ENCODE measurements around the gene RPL18A.

RPL18A gene

DNA sequence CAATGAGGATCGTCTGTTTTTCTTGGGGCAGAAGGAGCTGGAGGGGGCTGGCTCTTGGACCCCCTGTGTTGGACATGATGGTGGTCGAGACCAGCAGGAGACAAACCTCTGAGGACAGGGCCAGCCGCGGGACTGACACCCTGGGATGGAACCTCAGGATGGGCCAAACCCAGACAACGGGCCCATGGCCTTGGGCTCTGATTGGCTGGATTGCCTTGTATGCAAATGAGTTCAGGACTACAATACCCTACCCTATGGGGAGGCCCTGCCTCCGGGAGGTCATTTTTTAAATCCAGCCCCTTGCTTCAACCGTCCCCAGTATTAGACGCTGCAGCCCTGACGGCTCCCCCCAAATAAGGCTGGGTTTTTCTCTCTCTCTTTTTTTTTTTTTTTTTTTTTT lies 34.1 kb downstream of the RPL18A start:
- DNase-seq (ENCODE audit: insufficient read length, low spot score) (no peak), FAIRE-seq (no peak)

GRCh38 chr19:17902701-17903100 lies 43.0 kb downstream of the RPL18A start:
- DNase-seq (ENCODE audit: insufficient read length, low spot score), result no peak
- no peak for FAIRE-seq

- FAIRE-seq, result no peak
Measured at GRCh38 chr19:17908244-17908643, 48.5 kb downstream of the RPL18A start.

GRCh38 chr19:17909003-17909732 lies 49.5 kb downstream of the RPL18A start:
- FAIRE-seq (no peak), DNase-seq (ENCODE audit: insufficient read length, low spot score) (no peak)

More at GRCh38 chr19:17908244-17908643, 48.5 kb downstream of the RPL18A start:
- no peak for DNase-seq (ENCODE audit: insufficient read length, low spot score)

DNA sequence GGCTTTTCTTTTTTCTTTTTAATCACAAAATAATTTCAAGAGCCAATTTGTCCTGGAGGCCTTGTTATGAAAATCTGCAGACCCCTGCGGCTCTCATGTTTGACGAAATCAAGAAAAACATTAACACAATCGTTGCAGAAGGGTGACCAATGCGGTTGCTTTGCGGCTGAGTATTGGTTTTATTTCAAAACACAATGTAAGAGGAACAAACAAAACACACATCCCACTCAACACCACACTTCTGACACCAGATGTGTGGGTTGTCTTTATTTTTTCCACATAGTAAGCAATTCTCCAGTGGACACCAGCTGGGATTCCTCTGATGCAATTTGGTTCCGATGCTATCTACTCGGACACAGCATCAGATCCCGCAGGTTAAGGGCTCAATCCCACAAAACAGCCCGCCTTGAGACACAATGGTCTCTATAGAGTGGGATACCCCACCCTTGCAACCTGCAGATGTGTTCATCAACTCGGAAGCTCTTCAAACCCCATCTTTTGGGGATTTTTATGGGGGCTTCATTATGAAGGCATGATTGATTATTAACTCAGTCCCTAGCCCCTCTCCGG lies 51.2 kb downstream of the RPL18A start:
- FAIRE-seq (no peak), DNase-seq (ENCODE audit: insufficient read length, low spot score) (no peak)
